ENCODE measurements around the gene ANKRD12.

Gene ANKRD12

GRCh38 chr18:9333441-9334328, 197.1 kb downstream of the ANKRD12 start:
- H3K27ac Mint-ChIP-seq = peak overlapping the region; percentile 48 to 85
- peak overlapping the region; percentile 87 to 91 for H3K4me3 Mint-ChIP-seq
- H3K27me3 Mint-ChIP-seq = no peaks in the 10 kb centered on the region
- DNase-seq (no peak), ATAC-seq (peak; percentile 64)
- H3K9me3 Mint-ChIP-seq = peaks cover 0 to under 1% of the 10 kb centered on the region in 2 donors
- H3K4me1 Mint-ChIP-seq = peaks cover 22% of the 10 kb centered on the region

DNA sequence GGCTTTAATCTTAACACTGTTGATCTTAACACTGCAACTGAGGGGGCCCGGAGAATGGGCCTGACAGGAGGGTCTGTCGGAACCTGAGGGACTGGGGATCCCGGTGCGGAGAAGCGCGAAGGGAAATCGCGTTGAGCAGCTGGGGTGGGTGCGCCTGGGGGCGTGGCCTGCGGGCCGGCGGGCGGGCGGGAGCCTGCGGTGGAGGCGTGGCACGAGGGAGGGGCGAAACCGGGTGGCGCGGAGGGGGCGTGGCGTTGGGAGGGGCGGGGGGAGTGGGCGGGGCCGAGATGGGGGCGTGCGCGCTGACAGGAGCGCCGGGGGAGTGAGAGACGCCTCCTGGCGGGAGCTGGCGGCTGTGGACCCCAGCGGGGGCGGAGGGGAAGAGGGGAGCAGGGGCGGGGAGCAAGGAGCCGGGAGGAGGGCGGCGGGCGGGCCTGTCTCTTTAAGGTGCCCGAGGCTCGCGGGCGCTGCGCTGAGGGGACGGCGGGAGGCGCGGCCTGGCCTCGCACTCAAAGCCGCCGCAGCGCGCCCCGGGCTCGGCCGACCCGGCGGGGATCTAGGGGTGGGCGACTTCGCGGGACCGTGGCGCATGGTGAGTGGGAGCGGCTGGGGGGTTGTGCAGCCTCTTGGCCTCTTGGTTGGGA, 197.9 kb downstream of the ANKRD12 start, which contains the start of gene TWSG1:
TSS of gene TWSG1 (plus strand) at position 445 of the 644 bp plus-strand sequence. CDS start 2,457 bp downstream, outside the sequence.
- Mint-ChIP-seq H3K4me3 (peak within 1 kb of the TSS; percentile 87 to 91), H3K27ac (peak within 1 kb of the TSS; percentile 65 to 85), H3K4me1 (peaks cover 22% of the 10 kb centered on the region), H3K27me3 (no peaks in the 10 kb centered on the region), H3K9me3 (no peaks in the 10 kb centered on the region)
- DNase-seq (peak; percentile 95), ATAC-seq (peak; percentile 91)

DNA sequence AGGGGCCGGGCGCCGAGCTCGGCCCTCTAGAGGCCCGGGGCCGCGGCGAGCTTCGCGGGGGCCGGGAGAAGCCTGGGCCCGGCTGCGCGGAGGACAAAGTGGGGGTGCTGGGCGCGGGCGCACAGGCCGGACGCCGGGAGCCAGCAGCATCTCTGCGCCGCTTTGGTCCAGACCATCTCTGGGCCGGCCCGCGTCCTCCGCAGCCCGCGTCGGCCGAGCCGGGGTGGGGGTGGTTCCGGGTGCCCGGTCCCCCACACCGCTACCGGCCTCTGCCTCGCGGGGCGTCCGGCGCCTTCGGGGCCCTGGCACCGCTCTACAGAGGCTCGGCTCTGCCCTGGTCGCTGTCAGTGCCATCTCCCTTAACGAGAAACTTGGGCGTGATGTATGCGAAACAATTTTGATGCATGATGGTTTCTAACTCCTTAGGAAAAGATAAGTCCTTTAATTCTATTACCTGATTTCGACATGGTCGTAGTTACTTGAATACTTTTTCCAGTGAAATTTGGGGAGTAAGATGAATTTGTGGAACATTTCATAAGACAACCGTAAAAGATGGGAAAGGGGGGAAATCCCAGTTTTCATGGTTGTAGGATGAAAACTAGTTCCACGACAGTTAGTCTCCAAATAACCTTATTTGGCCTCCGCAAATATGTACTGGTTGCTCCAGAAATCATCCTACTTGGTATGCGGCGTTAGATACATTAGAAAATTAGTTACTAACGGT, 198.6 kb downstream of the ANKRD12 start:
- Mint-ChIP-seq H3K27ac (peak overlapping the region; percentile 65 to 76), H3K27me3 (no peaks in the 10 kb centered on the region)
- ATAC-seq = peak; percentile 74

More for the DNA sequence above, 198.6 kb downstream of the ANKRD12 start:
- Mint-ChIP-seq H3K9me3 (no peaks in the 10 kb centered on the region), H3K4me1 (peaks cover 22% of the 10 kb centered on the region), H3K4me3 (peak overlapping the region; percentile 87 to 91)
- peak; percentile 58 for DNase-seq

Measured in stimulated activated naive CD8-positive, alpha-beta T cell treated with anti-CD3 and anti-CD28 coated beads, Interleukin-15, amount 100 ng/mL, for 72 hours (primary cell).